ENCODE data around the gene EPN3. TPM values are rescaled to one million over a fixed set of nuclear protein-coding genes. Genes with fewer than 3 reads are reported as not detected.

EPN3 gene
- total RNA-seq, 1 donor from 2014 or later: 8.5 TPM

GRCh38 chr17:50542795-50543774 is 10.6 kb downstream of the EPN3 start:
- intact Hi-C loops (cut with DNase I): loop anchor here (5.0 to 10.0 kb wide), 2 partner anchors 36 to 412 kb away; partner anchors contain the start of gene MYCBPAP

GRCh38 chr17:50544516-50544915 is 12.0 kb downstream of the EPN3 start:
- intact Hi-C loops (cut with DNase I): loop anchor here (5.0 to 10.0 kb wide), 2 partner anchors 37 to 410 kb away; partner anchors contain the start of gene MYCBPAP
- no peak for DNase-seq (ENCODE audit: low spot score)

More at GRCh38 chr17:50542795-50543774, 10.6 kb downstream of the EPN3 start:
- DNase-seq (ENCODE audit: low spot score): no peak

GRCh38 chr17:50545311-50545710 is 12.8 kb downstream of the EPN3 start:
- intact Hi-C loops (cut with DNase I): loop anchor here (10.0 kb wide), 1 partner anchor 409 kb away; no protein-coding TSS in a partner anchor
- DNase-seq (ENCODE audit: low spot score): no peak

GRCh38 chr17:50546701-50547034 is 14.1 kb downstream of the EPN3 start:
- no peak for DNase-seq (ENCODE audit: low spot score)
- intact Hi-C loops (cut with DNase I): loop anchor here (2.0 to 10.0 kb wide), 4 partner anchors 66 to 408 kb away; no protein-coding TSS in a partner anchor

GRCh38 chr17:50547035-50547735 is 14.7 kb downstream of the EPN3 start, which contains the start of gene SPATA20:
SPATA20 (plus strand) TSS chr17:50547174; CDS start chr17:50547209, 35 bp downstream.
- intact Hi-C loops (cut with DNase I): loop anchor here (2.0 to 10.0 kb wide), 4 partner anchors 66 to 408 kb away; no protein-coding TSS in a partner anchor
- peak; percentile 94 for DNase-seq (ENCODE audit: low spot score)

- intact Hi-C loops (cut with DNase I): loop anchor here (2.0 to 10.0 kb wide), 4 partner anchors 65 to 407 kb away; no protein-coding TSS in a partner anchor
- DNase-seq (ENCODE audit: low spot score): no peak
Measured at GRCh38 chr17:50547736-50548083, 15.2 kb downstream of the EPN3 start.

GRCh38 chr17:50548831-50549230 is 16.3 kb downstream of the EPN3 start:
- intact Hi-C loops (cut with DNase I): loop anchor here (10.0 kb wide), 1 partner anchor 406 kb away; no protein-coding TSS in a partner anchor
- no peak for DNase-seq (ENCODE audit: low spot score)

- intact Hi-C loops (cut with DNase I): loop anchor here (10.0 kb wide), 1 partner anchor 405 kb away; no protein-coding TSS in a partner anchor
Measured at GRCh38 chr17:50549256-50549941, 16.9 kb downstream of the EPN3 start.

GRCh38 chr17:50549969-50550368 is 17.4 kb downstream of the EPN3 start:
- intact Hi-C loops (cut with DNase I): loop anchor here (2.0 to 10.0 kb wide), 2 partner anchors 77 to 405 kb away; no protein-coding TSS in a partner anchor
- DNase-seq (ENCODE audit: low spot score): no peak

More at GRCh38 chr17:50549256-50549941, 16.9 kb downstream of the EPN3 start:
- DNase-seq (ENCODE audit: low spot score): no peak

GRCh38 chr17:50550661-50551432 is 18.3 kb downstream of the EPN3 start:
- DNase-seq (ENCODE audit: low spot score): no peak
- intact Hi-C loops (cut with DNase I): loop anchor here (2.0 kb wide), 1 partner anchor 76 kb away; no protein-coding TSS in a partner anchor

- DNase-seq (ENCODE audit: low spot score): no peak
- intact Hi-C loops (cut with DNase I): loop anchor here (2.0 kb wide), 1 partner anchor 75 kb away; no protein-coding TSS in a partner anchor
Measured at GRCh38 chr17:50551433-50551815, 18.9 kb downstream of the EPN3 start.

GRCh38 chr17:50551884-50552283 is 19.3 kb downstream of the EPN3 start:
- no peak for DNase-seq (ENCODE audit: low spot score)
- intact Hi-C loops (cut with DNase I): loop anchor here (2.0 kb wide), 2 partner anchors 75 to 127 kb away; no protein-coding TSS in a partner anchor

- intact Hi-C loops (cut with DNase I): no loop called here
Measured at GRCh38 chr17:50554201-50554600, 21.7 kb downstream of the EPN3 start.

GRCh38 chr17:50556803-50557202 is 24.3 kb downstream of the EPN3 start:
- no peak for DNase-seq (ENCODE audit: low spot score)
- intact Hi-C loops (cut with DNase I): no loop called here

More at GRCh38 chr17:50554201-50554600, 21.7 kb downstream of the EPN3 start:
- DNase-seq (ENCODE audit: low spot score): no peak

- intact Hi-C loops (cut with DNase I): no loop called here
- no peak for DNase-seq (ENCODE audit: low spot score)
Measured at GRCh38 chr17:50557630-50558029, 25.1 kb downstream of the EPN3 start.

GRCh38 chr17:50558091-50558490 is 25.6 kb downstream of the EPN3 start:
- no peak for DNase-seq (ENCODE audit: low spot score)
- intact Hi-C loops (cut with DNase I): no loop called here

GRCh38 chr17:50558581-50558940 is 26.0 kb downstream of the EPN3 start:
- no peak for DNase-seq (ENCODE audit: low spot score)
- intact Hi-C loops (cut with DNase I): no loop called here

- DNase-seq (ENCODE audit: low spot score): no peak
- intact Hi-C loops (cut with DNase I): no loop called here
Measured at GRCh38 chr17:50558941-50559614, 26.5 kb downstream of the EPN3 start.
